ENCODE measurements around the gene NARS2. TPM values are rescaled to one million over a fixed set of nuclear protein-coding genes. Genes with fewer than 3 reads are reported as not detected.
"Not testable (repeated sequence)": the region's sequence is repeated elsewhere in the genome, so short reads cannot be mapped to it uniquely, and the experiment has no call there.

The NARS2 gene
- total RNA-seq, 4 donors from 2014 or later, result 17.1 to 23.6 (median 22.5) TPM

DNA sequence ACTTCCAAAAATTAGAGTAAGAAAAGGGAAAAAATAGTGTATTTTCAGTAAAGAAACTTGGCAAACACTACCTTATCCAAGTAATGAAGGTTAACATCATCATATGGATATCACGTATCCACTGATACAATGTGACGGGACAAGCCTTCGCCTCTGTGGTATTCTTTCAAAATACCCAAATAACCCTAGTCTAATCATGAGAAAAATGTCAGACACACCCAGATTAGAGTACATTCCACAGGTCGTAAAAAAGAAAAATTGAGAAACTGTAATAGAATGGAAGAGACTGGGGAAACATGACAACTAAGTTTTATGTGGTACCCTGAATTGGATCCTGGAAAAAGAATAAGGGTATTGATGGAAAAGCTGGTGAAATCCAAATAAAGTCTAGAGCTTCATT is 48.9 kb downstream of the NARS2 start:
- Histone ChIP-seq H3K9me3 (no peaks in the 10 kb centered on the region), H3K36me3 (no peaks in the 10 kb centered on the region), H3K4me1 (no peaks in the 10 kb centered on the region), H3K27me3 (no peaks in the 10 kb centered on the region), H3K27ac (no peak overlapping the region), H3K4me3 (replicated peaks in 1 of 3) (no peak overlapping the region)
- 93 to 97% methylated on average over 4 of the region's 4 CpGs for WGBS, 2 donors
- no peak for DNase-seq
- intact Hi-C loops (cut with DNase I), result no loop called here
- TF ChIP-seq CTCF (IDR thresholded peaks at IDR 0.05) (no peak), POLR2A (IDR thresholded peaks at IDR 0.05) (no peak)

- H3K27ac ChIP-seq, result no peak overlapping the region
- no peaks in the 10 kb centered on the region for H3K36me3 ChIP-seq
- TF ChIP-seq CTCF (IDR thresholded peaks at IDR 0.05) (no peak), POLR2A (IDR thresholded peaks at IDR 0.05) (no peak)
- intact Hi-C loops (cut with DNase I), result no loop called here
- WGBS, 2 donors, result 96% methylated on average over 1 of the region's 1 CpG
- H3K9me3 ChIP-seq, result no peaks in the 10 kb centered on the region
- H3K4me3 ChIP-seq (replicated peaks in 1 of 3), result no peak overlapping the region
- no peaks in the 10 kb centered on the region for H3K27me3 ChIP-seq
- H3K4me1 ChIP-seq, result no peaks in the 10 kb centered on the region
- DNase-seq, result no peak
Observed at GRCh38 chr11:78520230-78520629, 54.4 kb downstream of the NARS2 start.

DNA sequence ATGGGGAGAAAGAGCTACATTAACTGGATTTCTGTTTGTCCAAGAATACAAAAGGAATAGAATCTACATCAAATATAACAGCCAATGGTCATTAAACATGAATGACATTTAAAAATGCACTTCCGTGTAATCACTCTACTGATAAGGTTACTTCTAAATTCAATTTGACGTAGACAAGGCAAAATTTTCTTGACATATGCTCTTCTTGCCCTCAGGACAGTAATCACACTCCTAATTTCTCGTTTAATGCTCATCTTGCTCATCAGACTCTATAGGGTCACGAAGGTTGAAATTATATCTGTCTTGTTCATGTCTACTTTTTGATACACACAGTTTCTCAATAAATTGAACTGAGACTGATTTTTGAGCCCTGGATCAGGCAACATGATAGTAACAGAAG is 58.4 kb downstream of the NARS2 start:
- Histone ChIP-seq H3K27me3 (no peaks in the 10 kb centered on the region), H3K4me1 (no peaks in the 10 kb centered on the region), H3K36me3 (no peaks in the 10 kb centered on the region), H3K4me3 (replicated peaks in 1 of 3) (no peak overlapping the region), H3K27ac (no peak overlapping the region), H3K9me3 (no peaks in the 10 kb centered on the region)
- DNase-seq, result no peak
- WGBS, 2 donors, result 93 to 98% methylated on average over 4 of the region's 4 CpGs
- intact Hi-C loops (cut with DNase I), result no loop called here
- TF ChIP-seq CTCF (IDR thresholded peaks at IDR 0.05) (no peak), POLR2A (IDR thresholded peaks at IDR 0.05) (no peak)

DNA sequence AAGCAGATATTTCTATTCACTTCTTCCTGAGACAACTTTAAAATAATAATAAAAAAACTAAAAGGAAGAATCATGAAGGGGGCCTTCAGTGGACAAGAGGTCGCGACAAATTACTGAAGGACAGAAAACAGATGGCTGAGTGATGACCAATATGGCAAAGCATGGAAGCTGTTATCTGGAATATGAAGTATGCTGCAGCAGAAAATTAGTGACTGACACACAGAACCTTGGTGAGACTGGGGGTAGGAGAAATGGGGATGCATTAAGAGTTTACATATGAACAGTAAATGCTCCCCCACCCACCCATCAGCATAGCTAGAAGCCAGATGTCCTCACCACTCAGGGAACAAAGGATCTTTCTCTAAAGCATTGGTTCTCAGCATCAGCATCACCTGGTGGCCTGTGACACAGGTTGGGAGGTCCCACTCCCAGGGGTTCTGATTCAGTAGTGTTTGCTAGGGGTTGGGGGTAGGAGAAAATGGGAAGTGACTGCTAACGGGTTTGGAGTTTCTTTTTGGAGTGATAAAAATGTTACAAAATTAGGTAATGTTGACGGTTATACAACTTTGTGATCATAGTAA is 59.7 kb downstream of the NARS2 start:
- Histone ChIP-seq H3K27me3 (no peaks in the 10 kb centered on the region), H3K36me3 (no peaks in the 10 kb centered on the region), H3K27ac (no peak overlapping the region), H3K9me3 (no peaks in the 10 kb centered on the region), H3K4me3 (replicated peaks in 1 of 3) (no peak overlapping the region), H3K4me1 (no peaks in the 10 kb centered on the region)
- no peak for TF ChIP-seq CTCF (IDR thresholded peaks at IDR 0.05)
- no peak for TF ChIP-seq POLR2A (IDR thresholded peaks at IDR 0.05)
- DNase-seq, result no peak
- intact Hi-C loops (cut with DNase I), result no loop called here
- WGBS, 2 donors, result 71 to 81% methylated on average over 4 of the region's 4 CpGs

- H3K4me3 ChIP-seq (replicated peaks in 1 of 3); intact Hi-C loops (cut with DNase I); H3K36me3 ChIP-seq; H3K4me1 ChIP-seq; H3K27ac ChIP-seq; H3K9me3 ChIP-seq; H3K27me3 ChIP-seq; DNase-seq: not testable (repeated sequence)
- WGBS, 2 donors, result 97 to 99% methylated on average over 5 of the region's 5 CpGs
Observed at GRCh38 chr11:78513085-78513484, 61.6 kb downstream of the NARS2 start.

DNA sequence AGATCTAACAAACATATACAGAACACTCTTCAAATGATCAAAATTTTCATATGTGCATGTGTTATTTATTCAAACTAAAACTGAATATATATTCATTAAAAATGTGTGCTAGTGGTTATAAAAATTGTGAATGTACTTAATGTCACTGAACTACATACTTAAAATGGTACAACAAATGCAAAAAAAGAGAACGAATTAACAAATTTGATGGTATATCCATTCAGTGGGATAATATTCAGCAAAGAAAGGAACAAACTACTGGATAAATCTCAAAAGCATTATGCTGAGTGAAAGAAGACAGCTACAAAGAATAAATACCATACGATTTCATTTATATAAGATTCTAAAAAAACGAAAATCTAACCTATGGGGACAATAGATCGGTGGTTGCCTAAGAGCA is 64.1 kb downstream of the NARS2 start:
- no peaks in the 10 kb centered on the region for H3K27me3 ChIP-seq
- DNase-seq, result no peak
- no peak overlapping the region for H3K27ac ChIP-seq
- intact Hi-C loops (cut with DNase I), result no loop called here
- TF ChIP-seq POLR2A (IDR thresholded peaks at IDR 0.05) (no peak), CTCF (IDR thresholded peaks at IDR 0.05) (no peak)
- no peaks in the 10 kb centered on the region for H3K36me3 ChIP-seq
- WGBS, 2 donors, result 96 to 98% methylated on average over 4 of the region's 4 CpGs
- H3K9me3 ChIP-seq, result no peaks in the 10 kb centered on the region
- H3K4me3 ChIP-seq (replicated peaks in 1 of 3), result no peak overlapping the region
- no peaks in the 10 kb centered on the region for H3K4me1 ChIP-seq

Data from thyroid gland (tissue), 4 donors.